Peyer's patch (tissue), 4 donors: Measurements from ENCODE around the gene KRT12. TPM values are rescaled to one million over a fixed set of nuclear protein-coding genes. Genes with fewer than 3 reads are reported as not detected.
A peak's percentile ranks its signal among the peaks of the same experiment; 100 is the strongest.
"Not testable (repeated sequence)": the region's sequence is repeated elsewhere in the genome, so short reads cannot be mapped to it uniquely, and the experiment has no call there.

Experiments
- DNase-seq, 3 donors: peaks; one replicate each; pipeline ENCODE4 v3.0.0-alpha.2; 2017 to 2019
- H3K27ac ChIP-seq, 4 donors: fragments of 200-600 bp; sonication (generic); one replicate each; pipeline ENCODE4 v1.5.1; 2016 to 2019
- H3K27me3 ChIP-seq, 2 donors: fragments of 200-600 bp; sonication (generic); one replicate each; pipeline ENCODE4 v1.5.1; 2019
- H3K36me3 ChIP-seq, 3 donors: fragments of 200-600 bp; sonication (generic); one replicate each; pipeline ENCODE4 v1.5.1; 2016 to 2019
- H3K4me1 ChIP-seq, 4 donors: fragments of 200-600 bp; sonication (generic); one replicate each; pipeline ENCODE4 v1.5.1; 2016 to 2019
- H3K4me3 ChIP-seq, 4 donors: fragments of 200-600 bp; sonication (generic); 1 replicate in 3 of 4; 2 replicates in 1 of 4; pipeline ENCODE4 v1.5.1; 2016 to 2019; ENCODE audit warnings: mild to moderate bottlenecking in 1 of 4
- H3K9me3 ChIP-seq, 4 donors: fragments of 200-600 bp; sonication (generic); one replicate each; pipeline ENCODE4 v1.5.1; 2016 to 2019; ENCODE audit warnings: mild to moderate bottlenecking in 1 of 4
- POLR2A ChIP-seq, 2 donors: fragments of 450-650 bp; IDR thresholded peaks; one replicate each; pipeline ENCODE4 v1.5.1; 2017; ENCODE audit warnings: antibody characterized with exemption in 2 of 2, mild to moderate bottlenecking in 2 of 2, moderate library complexity in 2 of 2
- total RNA-seq, 4 donors: library from RNA; depleted of rRNA; stranded (reverse); fragments of >200 nt; gene quantifications; one replicate each; pipeline ENCODE4 v1.1.0, GENCODE V29; 2016
- TF ChIP-seq, protein P1 (sequence below), 6 experiments: fragments of 450-650 bp in 4 of 6; fragments of 200-600 bp in 2 of 6; sonication (generic) in 1 of 6; IDR thresholded peaks; one replicate each; pipeline ENCODE4 v1.5.1; 2017 to 2019; ENCODE audit warnings: antibody characterized with exemption in 6 of 6, mild to moderate bottlenecking in 3 of 6, moderate library complexity in 1 of 6

KRT12 gene
- total RNA-seq, 4 donors from 2014 or later = 4.9 to 18.2 (median 9.1) TPM; not detected in 1

DNA sequence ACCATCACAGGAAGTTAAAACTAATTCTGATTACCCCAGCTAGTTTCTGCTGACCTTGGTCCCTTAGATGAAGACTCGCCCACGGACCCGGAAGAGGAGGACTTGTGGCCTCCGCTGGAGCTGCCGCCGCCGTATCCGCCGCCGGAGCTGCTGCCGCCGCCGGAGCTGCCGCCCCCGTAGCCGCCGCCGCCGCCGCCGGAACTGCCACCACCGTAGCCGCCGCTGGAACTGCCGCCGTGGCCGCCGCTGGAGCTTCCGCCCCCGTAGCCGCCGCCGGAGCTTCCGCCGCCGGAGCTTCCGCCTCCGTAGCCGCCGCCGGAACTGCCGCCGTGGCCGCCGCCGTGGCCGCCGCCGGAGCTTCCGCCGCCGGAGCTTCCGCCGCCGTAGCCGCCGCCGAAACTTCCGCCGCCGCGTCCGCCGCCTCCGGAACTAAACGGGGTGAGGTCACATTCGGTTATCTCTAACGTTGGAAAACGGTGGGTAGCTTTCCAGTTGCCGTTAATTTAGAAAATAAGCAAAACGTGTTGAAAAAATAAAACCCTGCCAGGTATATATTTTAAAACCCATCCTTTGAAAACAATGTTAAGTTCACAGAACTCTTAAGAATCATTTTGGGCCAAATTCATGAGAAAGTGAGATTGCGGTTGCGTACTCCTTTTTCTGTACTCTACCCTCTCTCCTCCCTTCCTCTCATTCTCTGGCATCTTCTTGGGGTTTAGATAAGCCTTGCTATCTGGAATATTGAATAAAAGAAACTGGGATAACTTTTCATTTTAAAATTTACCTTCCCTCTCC, 48.1 kb downstream of the KRT12 start:
- H3K4me3 ChIP-seq = peak overlapping the region; percentile 67 to 93 (median 68)
- H3K27me3 ChIP-seq = no peaks in the 10 kb centered on the region
- no peaks in the 10 kb centered on the region for H3K9me3 ChIP-seq
- H3K27ac ChIP-seq = peak overlapping the region; percentile 79 to 96 (median 90)
- H3K4me1 ChIP-seq = peaks cover 0 to 5% (median 2%) of the 10 kb centered on the region in 4 donors
- DNase-seq = peak; percentile 70 to 90 (median 90)
- H3K36me3 ChIP-seq = peaks cover 0 to 11% (median 0%) of the 10 kb centered on the region in 3 donors
- TF ChIP-seq, protein P1, sequence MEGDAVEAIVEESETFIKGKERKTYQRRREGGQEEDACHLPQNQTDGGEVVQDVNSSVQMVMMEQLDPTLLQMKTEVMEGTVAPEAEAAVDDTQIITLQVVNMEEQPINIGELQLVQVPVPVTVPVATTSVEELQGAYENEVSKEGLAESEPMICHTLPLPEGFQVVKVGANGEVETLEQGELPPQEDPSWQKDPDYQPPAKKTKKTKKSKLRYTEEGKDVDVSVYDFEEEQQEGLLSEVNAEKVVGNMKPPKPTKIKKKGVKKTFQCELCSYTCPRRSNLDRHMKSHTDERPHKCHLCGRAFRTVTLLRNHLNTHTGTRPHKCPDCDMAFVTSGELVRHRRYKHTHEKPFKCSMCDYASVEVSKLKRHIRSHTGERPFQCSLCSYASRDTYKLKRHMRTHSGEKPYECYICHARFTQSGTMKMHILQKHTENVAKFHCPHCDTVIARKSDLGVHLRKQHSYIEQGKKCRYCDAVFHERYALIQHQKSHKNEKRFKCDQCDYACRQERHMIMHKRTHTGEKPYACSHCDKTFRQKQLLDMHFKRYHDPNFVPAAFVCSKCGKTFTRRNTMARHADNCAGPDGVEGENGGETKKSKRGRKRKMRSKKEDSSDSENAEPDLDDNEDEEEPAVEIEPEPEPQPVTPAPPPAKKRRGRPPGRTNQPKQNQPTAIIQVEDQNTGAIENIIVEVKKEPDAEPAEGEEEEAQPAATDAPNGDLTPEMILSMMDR (IDR thresholded peaks at IDR 0.05) = peak in 1 of 6 experiments; percentile 1
- peak; percentile 28 to 60 for TF ChIP-seq POLR2A (IDR thresholded peaks at IDR 0.05)

DNA sequence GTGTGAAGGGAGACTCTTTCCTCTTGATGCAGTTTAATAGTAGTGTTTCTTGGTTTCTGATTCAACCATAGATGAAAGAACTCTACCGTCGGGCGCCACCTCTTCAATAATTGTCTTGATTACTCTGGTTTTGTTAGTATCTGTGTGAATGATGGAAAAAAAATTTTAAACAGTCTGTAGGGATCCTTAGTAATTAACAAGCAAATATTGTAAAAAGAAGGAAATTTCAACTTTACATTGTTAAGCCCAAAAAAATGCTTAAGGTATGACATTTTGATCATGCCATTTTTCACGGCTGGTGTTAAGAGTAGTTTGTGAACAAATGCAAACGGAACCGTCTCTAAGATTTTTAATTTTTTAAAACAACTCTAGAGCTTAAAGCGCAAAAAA, 48.7 kb downstream of the KRT12 start:
- DNase-seq = no peak
- H3K4me1 ChIP-seq = peaks cover 0 to 5% (median 2%) of the 10 kb centered on the region in 4 donors
- H3K27ac ChIP-seq = peak overlapping the region; percentile 79 to 96 (median 90)
- H3K4me3 ChIP-seq = peak overlapping the region; percentile 67 to 93 (median 68)
- H3K9me3 ChIP-seq = no peaks in the 10 kb centered on the region
- H3K36me3 ChIP-seq = peaks cover 0 to 11% (median 0%) of the 10 kb centered on the region in 3 donors
- H3K27me3 ChIP-seq = no peaks in the 10 kb centered on the region
- no peak for TF ChIP-seq POLR2A (IDR thresholded peaks at IDR 0.05)
- TF ChIP-seq, protein P1 (IDR thresholded peaks at IDR 0.05) = no peak

DNA sequence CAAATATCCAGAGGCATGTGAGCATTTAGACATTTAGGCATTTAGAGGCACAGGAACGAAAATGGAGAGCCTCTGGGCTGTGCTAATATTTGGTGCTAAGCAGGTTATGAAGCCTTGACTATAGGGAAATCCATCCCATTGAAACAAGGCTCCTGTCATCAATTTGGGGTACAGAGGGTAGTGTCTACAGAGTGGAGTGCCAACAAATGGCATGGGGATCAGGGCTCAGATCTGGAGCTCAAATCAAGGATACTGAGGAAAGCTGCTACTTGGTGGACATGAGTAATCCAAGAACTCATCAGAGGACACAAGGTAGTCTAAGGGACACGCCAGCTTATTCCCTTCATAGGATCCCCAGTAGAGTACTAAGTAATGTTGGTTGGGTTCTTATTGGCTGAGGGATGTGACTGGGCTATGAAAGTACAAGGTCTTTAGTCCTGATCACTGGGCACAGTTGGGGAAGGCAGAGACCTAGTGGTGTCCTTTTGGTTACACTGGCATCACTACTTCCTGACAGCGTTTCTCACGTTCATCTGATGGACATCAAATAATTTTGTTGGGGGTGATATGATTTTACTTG, 49.8 kb downstream of the KRT12 start:
- TF ChIP-seq POLR2A (IDR thresholded peaks at IDR 0.05) = no peak
- TF ChIP-seq, protein P1 (IDR thresholded peaks at IDR 0.05) = no peak
- H3K27me3 ChIP-seq = no peaks in the 10 kb centered on the region
- no peak for DNase-seq
- peaks cover 0 to 5% (median 2%) of the 10 kb centered on the region in 4 donors for H3K4me1 ChIP-seq
- H3K4me3 ChIP-seq = no peak overlapping the region
- peaks cover 0 to 11% (median 0%) of the 10 kb centered on the region in 3 donors for H3K36me3 ChIP-seq
- no peak overlapping the region for H3K27ac ChIP-seq
- no peaks in the 10 kb centered on the region for H3K9me3 ChIP-seq

DNA sequence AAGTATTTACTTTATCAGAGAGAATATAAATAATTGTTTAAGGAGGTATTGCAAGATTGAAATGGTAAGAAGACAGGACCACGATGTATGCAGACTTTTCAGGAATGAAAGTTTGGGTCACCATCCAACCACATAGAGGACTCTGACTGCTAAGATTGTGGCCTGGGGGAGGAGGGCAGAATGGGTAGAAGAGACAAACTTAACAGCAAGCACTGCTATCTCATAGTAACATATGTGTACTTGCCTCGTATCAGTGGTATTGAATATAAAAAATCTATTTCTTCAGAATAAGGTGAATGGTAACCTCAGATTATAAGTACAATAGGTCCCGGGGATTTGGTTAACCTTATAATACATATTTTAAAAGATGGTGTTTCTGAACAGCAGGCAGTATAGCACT, 50.5 kb downstream of the KRT12 start:
- Histone ChIP-seq H3K27ac (no peak overlapping the region), H3K4me3 (no peak overlapping the region), H3K4me1 (peaks cover 0 to 5% (median 2%) of the 10 kb centered on the region in 4 donors), H3K36me3 (peaks cover 0 to 11% (median 0%) of the 10 kb centered on the region in 3 donors), H3K27me3 (no peaks in the 10 kb centered on the region), H3K9me3 (no peaks in the 10 kb centered on the region)
- TF ChIP-seq POLR2A (IDR thresholded peaks at IDR 0.05) = no peak
- TF ChIP-seq, protein P1 (IDR thresholded peaks at IDR 0.05) = no peak
- DNase-seq = no peak

DNA sequence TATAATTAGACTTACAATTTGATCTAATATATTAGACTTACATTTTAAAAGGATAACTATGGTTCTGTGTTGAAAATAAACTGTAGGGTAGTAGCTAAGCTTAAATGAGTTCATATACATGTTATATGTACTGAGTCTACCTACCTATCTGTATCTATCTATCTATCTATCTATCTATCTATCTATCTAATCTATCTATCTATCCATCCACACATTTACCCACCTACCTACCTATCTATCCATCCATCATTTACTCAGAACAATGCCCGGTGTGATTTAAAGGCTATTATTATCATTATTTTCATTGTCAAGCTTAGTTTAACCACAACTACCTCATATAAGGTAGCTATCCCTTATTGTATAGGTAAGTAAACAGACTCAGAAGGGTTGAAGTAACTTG, 51.6 kb downstream of the KRT12 start:
- no peaks in the 10 kb centered on the region for H3K27me3 ChIP-seq
- TF ChIP-seq, protein P1 (IDR thresholded peaks at IDR 0.05) = no peak
- no peak for TF ChIP-seq POLR2A (IDR thresholded peaks at IDR 0.05)

DNA sequence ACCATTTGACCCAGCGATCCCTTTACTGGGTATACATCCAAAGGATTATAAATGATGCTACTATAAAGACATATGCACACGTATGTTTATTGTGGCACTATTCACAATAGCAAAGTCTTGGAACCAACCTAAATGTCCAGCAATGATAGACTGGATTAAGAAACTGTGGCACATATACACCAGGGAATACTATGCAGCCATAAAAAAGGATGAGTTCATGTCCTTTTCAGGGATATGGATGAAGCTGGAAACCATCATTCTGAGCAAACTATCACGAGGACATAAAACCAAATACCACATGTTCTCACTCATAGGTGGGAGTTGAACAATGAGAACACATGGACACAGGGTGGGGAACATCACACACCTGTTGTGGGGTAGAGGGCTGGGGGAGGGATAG, 52.4 kb downstream of the KRT12 start:
- peaks cover 0 to 11% (median 0%) of the 10 kb centered on the region in 3 donors for H3K36me3 ChIP-seq
- not testable (repeated sequence) for H3K9me3 ChIP-seq, H3K4me1 ChIP-seq, H3K4me3 ChIP-seq, H3K27me3 ChIP-seq, H3K27ac ChIP-seq, DNase-seq

More for the DNA sequence above, 51.6 kb downstream of the KRT12 start:
- no peaks in the 10 kb centered on the region for H3K9me3 ChIP-seq
- peaks cover 0 to 5% (median 2%) of the 10 kb centered on the region in 4 donors for H3K4me1 ChIP-seq
- peaks cover 0 to 11% (median 0%) of the 10 kb centered on the region in 3 donors for H3K36me3 ChIP-seq
- H3K4me3 ChIP-seq = no peak overlapping the region
- H3K27ac ChIP-seq = no peak overlapping the region
- DNase-seq = no peak
